GM03348 (cell line): ENCODE results near the gene PTPRT.

Experiments
- DNase-seq: peaks from one replicate; pipeline ENCODE4 v3.0.0; 2012; ENCODE audit warnings: low spot score

PTPRT gene

DNA sequence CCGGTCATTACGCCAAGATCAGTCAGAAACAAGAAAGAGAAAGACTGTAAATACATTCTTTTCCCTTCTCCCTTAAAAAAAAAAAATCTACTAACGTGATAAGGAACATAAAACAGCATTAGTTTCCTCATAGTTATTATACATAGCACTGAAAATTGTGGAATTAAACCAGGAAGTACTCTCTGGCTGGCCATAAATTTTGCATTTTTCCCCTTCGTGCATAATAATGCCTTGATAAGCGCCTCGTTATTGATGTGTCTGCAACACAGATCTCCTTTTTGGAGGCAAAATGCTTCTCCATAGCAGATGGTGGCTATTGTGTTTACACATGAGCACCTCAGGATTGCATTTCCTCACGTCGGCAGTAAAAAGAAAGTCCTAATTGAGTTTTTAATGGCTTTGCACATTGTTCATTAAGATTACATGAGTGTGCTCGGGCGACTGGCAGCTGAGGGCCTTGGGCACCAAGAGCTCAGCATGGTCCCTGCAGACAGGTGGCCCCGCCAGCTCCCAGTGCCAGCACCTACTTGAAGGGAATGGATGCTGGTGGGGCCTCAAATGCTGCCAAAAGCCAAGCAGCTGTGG is 394.5 kb downstream of the PTPRT start:
- DNase-seq: no peak

DNA sequence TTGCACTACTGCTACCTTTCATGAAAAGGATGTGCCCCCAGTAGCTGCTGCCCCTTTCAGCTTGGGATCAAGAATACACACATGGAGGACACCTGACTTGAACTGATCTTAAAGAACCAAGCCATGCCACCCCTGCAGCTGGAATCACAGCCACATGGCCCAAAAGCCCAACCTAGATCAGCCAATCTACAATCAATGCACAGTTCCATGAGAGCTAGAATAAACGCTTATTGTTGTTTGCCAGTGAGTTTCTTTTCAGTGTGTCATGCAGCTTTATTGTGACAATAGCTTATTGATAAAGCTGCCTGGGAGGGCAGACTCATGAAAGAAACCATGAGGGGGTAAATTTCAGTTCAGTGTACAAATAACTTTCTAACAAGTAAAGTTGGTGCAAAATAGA is 397.7 kb downstream of the PTPRT start:
- DNase-seq: no peak

DNA sequence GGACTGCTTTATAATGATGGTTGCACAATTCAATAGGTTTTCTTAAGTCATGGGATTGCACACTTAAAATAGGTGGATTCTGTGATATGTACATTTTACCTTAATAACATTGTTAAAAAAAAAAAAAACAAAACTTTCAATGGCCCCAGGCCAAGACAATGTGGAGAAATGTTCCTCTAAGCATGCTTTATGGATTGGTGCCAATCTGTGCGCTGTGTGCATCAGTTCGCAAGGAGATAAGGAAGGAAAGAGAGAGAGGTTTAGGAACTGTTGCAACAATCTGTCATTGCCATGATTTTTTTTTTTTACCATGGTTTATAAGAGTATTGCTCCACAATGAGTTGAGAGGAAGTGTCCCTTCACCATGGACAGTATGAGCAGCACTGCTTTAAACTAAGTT is 399.6 kb downstream of the PTPRT start:
- DNase-seq: no peak

DNA sequence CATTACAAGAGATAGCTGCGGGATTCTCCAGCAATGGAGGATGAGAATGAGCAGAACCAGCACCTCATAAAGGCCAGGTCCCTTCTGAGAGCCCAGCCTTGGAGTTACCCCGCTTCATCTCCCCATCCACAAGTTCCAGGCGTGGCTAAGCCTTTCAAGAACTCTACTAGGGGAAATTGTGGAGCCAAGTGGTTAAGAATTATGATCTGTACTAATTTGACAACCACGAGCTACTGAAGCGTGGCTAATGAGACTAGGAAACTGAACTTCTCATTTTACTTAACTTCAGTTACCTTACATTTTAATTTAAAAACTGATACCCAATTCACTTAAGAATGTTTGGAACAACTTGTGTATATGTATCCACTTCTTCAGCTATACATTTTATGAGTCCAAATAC is 401.0 kb downstream of the PTPRT start:
- no peak for DNase-seq

DNA sequence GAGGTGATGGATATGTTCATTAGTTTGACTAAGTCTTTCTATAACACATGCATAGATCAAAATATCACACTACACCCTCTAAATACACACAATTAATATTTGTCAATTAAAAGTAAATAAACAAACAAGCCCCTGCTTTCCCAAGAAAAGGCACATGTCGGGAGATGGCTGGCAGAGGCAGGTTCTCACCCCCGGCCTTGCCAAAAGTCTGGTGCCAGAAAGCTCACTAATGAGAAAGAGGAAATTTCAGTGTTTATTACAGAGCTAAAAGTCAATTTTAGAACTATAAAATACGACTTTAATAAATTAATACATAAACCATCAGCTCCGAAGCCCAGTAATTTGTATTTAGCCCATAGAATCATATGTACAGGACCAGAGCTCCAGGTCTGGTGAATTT is 404.7 kb downstream of the PTPRT start:
- no peak for DNase-seq

DNA sequence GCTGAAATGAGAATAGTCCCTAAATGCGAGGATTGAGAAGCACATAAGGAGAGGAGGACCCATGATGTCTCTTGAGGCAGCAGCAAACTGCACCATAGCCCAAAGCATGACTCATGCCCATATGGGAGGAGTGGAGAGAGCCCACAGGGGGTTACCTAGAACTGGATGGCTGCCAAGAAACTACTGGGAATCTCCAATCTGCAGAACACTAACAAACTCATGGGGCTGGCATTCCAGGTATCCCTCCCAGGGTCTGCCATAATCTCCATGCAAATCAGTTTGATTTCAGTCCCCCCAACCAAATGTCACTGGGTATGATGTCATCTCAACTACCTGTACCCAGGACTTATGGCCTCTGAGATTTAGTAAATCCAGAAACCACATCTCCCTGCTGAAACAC is 410.5 kb downstream of the PTPRT start:
- DNase-seq: no peak

DNA sequence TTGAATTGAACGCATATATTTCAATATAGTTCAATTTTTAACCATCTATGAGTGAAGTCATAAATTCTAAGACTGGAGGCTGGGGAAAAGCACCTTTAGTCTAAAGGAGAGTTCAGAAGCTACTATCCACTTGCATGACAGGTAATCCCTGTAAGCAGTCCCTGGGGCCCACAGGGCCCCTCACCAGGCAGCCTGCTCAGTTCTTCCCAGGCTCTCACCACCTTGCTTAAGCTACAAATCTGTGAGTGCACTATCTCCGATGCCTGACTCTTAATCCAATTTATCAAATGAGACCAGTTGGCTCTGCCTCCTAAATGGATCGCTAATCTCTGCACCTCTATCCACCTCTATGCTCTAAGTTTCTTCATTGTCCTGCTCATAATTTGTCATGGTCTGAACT is 413.8 kb downstream of the PTPRT start:
- DNase-seq: no peak

DNA sequence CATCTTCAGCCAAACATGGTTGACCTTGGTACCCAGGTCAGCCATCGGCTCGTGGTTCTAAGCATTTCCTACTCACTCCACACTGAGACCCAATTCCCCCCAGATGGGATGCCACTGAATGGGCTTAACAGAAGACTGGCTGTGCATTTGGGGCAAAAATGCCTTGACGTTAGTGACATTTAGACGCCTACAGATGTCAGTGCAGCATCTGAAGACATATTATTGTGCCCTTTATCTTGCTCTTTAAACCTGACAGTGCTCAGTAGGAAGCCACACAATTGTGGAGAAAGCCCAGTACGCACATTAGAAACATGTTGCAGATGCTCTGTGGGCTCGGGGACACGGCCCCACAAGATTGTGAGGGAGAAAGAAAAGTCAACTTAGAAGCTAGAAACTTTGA is 414.7 kb downstream of the PTPRT start:
- no peak for DNase-seq

DNA sequence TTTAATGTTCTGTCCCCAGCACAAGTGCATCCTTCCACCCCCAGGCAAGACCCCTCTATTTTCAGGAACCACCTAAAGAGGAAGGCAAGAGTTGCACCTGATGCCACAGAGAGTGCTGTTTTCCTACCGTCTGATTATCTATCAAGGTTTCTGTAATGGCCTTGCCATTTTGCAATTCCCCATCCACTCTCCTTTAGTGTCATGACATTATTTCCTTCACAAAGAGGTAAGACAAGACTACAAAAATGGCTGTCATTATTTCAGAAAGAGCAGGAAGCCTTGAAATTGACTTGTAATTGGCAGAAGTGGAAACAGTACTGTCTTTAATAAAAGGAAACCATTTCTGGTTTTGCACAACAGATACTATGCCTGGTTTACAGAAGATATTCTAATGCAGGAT is 426.7 kb downstream of the PTPRT start:
- no peak for DNase-seq

DNA sequence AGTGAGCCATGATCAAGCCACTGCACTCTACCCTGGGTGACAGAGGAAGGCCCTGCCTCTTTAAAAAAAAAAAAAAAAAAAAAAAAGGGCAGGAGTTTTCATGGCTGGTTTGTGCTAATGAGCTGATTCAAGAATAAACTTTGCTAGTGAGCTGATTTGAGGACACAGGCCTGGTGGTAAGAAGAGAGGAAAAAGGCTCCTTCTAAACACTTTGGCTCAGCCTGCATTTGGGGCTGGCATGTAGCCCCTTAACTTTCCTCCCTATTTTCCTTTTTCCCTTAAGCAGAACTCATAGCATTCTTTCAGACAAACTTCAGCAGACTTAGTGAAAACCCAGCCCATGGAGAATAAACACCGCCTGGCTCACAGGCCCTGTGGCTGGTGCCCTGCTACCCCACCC is 432.7 kb downstream of the PTPRT start:
- no peak for DNase-seq

DNA sequence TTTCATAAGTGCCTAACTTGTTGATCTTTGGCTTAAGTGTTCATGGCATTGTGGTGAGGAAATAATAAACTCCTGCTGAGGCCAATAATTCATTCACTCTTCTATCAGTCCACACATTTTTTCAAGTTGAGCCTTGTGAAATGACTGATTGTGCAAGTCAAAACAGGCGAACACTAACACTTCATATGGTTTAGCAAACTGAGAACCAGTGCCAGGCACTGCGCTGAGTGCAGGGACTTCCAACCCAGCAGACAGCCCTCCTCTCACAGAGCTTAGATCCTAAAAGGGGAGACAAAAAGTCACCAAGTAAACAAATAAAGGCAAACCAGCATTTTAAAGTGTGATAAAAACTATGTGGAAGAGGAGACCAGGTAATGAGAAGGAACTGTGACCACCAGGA is 435.0 kb downstream of the PTPRT start:
- no peak for DNase-seq

DNA sequence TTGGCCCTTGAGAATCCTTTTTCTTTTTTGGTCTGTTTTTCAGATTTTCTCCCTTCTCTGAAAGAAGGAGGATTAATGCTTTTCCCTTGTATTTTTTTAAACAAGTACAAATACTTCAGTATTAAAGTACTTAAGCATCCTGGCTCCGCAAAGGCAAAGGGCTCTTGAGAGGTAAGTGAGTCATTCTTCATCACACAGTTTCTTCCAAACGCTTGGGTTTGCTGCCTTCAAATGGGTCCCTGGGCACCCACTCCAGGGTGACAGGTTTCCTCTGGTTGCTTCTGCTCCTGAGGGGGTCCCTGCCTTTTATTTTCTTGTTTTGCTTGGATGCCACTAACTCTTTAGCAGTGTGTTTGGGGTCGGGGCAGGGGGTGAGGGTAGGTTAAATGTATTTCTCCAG is 437.1 kb downstream of the PTPRT start:
- no peak for DNase-seq

DNA sequence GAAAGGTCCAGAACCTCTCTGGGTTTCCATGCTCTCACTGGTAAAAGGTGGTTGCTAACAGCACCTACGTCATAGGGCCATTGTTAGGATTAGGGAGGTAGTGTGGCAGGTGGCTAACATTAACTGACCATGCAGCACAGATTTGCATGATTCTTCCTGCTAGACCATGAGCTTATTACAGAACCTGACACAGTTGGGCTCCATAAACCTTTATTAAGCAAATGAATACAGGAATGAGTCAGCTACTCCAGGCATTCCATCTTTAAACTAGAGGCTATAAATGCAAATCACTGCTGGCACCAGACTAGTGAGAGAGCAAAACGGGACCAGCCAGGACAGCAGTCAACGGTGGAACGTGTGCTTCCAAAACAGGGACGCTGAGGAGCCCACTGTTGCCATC is 440.1 kb downstream of the PTPRT start:
- DNase-seq: no peak

DNA sequence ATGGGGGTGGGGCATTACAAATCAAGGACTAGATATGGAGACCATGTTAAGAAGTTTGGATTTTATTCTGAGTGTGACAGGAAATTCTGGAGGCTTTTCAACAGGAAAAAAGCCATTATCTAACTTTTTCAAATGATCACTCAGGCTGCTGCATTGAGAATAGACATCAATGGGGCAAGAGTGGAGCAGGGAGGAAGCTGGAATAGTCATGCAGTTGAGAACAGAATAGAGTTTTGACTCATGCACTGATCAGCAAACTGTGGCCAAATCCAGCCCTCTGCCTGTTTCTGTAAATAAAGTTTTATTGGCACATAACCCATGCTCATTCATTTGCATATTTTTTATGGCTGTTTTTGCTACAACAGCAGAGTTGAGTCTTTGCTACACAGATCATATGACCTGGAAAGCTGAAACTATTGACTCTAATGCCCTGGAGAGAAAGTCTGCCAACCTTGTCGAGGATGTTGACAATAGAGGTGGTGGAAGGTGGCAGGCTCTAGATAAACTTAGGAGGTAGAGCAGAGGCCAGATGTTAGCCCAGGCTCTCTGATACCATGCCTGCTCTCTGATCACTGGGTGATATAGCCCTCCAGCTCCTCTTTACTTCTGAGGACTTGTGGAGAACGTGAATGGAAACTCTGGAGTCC is 441.8 kb downstream of the PTPRT start:
- no peak for DNase-seq

DNA sequence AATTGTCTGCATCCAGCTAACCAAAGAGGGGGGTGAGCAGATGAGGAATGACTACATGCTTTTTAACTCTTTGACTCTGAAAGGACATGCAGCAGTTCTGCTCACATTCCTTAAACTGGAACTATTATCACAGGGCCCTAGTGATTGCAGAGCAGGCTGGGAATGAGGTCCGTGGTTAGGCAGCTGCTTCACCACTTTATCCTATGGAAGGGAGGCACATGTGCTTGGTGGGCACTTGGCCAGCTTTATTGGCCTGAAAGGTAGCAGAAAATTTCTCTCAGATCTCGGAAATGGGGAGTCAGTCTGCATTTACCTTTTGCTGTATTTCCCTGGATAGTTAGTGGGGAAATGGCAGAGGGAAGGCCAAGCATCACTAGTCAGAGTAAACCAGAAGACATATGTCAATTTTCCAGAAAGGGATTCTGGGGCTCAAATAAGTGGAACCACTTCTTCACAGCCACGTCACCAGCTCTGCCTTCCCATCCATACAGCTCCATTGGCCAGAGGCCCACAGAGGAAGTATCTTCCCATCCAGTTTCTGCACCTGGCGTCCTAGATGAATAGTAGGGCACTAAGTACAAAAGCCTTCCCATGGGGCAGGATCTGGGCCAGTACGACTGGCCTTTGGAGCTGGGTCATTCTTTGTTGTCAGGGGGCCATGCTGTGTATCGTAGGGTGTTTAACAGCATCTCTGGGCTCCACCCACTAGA is 444.8 kb downstream of the PTPRT start:
- DNase-seq: no peak

DNA sequence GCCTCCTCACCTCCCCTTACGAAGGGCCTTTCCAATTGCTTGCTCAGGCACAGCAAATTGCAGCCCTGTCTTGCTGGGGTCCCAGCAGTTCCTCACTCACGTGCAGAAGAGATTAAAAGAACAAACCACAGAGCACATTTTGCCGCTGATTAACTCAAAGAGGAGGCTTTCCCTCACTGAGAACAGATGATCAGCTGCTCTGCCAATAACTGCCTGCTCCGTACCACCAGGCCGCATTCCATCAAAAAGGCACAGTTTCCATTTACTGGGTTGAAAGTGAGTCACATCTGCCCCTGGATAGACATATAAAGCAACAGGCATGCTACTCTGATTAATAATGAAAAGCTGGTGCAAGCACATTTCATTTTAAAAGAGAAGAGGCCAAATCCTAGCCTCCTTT is 446.8 kb downstream of the PTPRT start:
- DNase-seq: no peak

DNA sequence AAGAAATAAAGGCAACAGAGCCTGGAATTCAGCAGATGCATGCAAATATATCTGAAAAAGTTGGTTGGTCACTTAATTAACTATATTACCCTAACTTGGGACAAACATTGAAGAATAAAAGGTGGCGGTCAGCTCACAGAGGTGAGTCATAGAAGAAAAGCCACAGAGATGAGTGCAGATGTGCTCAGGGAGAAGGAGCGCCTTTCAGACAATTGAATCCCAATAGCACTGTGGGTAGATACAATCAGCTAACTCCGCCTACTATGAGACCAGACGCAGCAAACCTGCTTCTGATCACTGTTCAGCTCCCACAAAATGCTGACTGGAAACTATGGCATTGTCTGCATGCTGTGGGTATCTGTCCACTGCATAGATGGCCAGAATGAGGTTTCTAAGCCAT is 447.8 kb downstream of the PTPRT start:
- DNase-seq: no peak

DNA sequence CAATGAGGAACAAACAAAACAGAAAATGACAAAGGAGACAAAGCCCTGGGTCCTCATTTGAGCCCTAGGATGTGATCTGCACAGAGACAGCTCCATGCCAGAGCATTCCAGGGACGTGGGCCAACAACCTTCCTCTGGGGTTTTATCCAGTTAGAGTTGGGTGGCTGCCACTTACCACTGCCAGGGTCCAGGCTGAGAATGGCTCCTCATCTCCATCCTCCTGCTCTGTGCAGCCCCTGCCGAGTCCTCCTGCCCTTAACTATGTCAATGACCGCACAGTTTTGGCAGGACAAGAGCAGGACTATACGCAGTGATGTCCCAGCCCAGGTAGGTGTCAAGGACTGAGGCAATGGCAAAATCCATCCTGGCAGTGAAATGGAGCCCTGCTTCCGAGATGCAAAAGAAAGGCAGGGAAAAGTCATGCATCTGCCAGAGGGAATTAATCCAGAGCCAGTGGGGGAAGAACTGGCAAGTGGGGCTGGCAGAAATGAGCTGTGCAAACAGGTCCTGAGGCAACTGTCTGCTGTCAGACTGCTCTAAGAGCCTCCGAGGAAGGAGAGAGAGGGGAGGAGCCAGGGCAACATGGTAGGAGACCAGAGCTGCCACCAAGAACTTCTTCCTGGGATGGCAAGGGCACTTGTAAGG is 449.4 kb downstream of the PTPRT start:
- DNase-seq: no peak

DNA sequence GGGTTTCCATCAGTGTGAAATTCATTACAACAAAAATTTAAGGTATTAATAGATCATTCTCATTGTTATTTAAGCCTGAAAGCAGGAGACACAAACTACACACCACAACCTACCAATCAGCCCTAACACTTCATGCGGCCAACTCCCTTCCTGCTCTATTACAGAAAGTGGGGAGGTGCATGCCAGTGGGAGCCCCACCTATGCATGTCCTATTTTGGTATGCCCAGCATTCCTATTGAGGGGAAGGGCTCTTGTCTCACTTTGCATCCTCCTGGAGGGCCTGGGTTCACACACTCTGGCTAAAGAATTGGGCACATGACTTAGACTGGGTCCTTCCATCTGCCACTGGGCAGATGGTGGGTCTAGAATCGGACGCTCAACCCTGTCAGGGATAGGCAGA is 450.0 kb downstream of the PTPRT start:
- DNase-seq: no peak

DNA sequence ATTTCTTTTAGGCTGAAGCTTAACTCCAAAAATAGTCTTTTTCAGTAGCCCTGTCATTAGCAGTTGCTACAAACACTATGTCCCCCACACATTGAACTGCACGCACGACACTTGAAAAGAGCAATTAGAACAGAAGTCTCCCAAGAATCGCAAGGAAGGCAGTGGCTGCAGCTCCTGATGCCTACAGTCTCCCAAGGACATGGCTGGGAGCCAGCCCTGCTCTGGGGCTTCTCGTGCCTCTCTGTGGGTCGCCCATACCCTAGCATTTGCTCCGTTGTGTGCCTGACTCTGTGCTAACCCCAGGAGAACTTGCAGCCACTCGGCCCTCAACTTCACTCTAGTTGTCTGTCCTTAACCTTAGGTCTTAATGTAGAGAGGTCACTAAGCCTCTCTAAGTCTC is 454.2 kb downstream of the PTPRT start:
- DNase-seq: no peak

DNA sequence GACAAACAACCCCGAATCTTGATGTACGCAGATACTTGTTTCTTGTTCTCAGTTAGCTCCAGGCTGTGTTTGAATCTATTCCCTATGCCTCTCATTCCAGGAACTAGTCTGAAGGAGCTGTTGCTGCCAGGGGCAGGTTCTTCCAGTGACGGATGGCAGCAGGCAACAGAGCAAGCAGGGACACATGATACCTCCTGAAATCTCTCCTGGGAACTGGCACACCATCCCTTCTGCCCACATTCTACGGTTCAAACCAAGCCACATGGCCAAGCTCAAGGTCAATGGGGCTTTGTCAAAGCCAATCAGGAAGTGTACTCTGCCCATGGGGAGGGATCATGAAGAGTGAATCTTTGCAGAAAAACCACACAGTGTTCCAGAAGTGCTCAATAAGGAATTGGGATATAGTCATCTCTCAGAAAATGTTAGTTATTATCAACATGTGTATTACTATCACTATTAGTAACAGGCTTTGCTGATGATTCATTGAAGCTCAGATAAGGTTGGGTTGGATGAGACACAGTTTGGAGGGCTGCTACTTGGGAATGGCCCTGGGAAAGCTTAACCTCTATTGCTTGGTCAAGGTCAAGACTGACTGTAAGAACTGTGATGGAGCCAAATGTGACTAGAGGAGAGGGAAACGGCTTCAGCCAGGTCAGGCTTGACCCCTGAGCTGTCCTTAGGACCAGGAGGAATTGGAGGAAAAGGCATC is 454.9 kb downstream of the PTPRT start:
- DNase-seq: no peak

DNA sequence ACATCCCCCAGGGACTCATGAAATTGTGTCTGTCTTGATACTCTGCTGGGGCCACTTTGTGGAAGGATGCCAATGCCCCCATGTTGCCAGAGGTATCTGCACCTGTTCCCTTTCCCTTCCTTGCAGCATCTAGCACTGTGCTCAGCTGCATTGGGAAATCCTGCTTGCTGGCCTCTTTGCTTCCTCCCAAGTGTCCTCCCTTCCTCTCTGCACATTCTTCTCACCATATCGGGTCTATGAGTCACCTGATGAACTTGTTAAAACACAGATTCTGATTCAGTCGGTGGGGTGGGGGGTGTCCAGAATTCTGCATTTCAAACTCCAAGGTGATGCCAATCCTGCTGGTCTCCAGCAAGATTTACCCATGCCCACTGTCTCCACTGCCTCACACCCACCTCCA is 467.8 kb downstream of the PTPRT start:
- no peak for DNase-seq
